Dermis lymphatic vessel endothelial cell (primary cell): Measurements from ENCODE around the gene LARGE2. TPM values are rescaled to one million over a fixed set of nuclear protein-coding genes. Genes with fewer than 3 reads are reported as not detected.

Experiments
- total RNA-seq: library from RNA; depleted of rRNA; stranded (reverse); fragments of >200 nt; gene quantifications from 2 replicates; pipeline ENCODE4 v1.2.1, GENCODE V29; 2014

Gene LARGE2
- total RNA-seq, result not detected in 2 replicates

GRCh38 chr11:45922425-45923082 is at the start of gene LARGE2:
LARGE2 (plus strand) TSS chr11:45922656; CDS start chr11:45922883, 227 bp downstream.

GRCh38 chr11:45885274-45885920 is 37.1 kb upstream of the LARGE2 start, which contains the start of gene MAPK8IP1:
MAPK8IP1 (plus strand) TSS chr11:45885651; CDS start chr11:45885821, 170 bp downstream.

GRCh38 chr11:45906965-45907611 is 15.4 kb upstream of the LARGE2 start, which contains the start of gene FREY1:
FREY1 (minus strand) TSS chr11:45907271; CDS start chr11:45907245, 26 bp downstream.

GRCh38 chr11:45917623-45918330 is 4.7 kb upstream of the LARGE2 start, which contains the start of gene PEX16:
PEX16 (minus strand) TSS chr11:45917877; CDS start chr11:45917811, 66 bp downstream.

Other genes with a start within 250 kb of the LARGE2 start
- 3.9 and 4.4 TPM in 2 replicates for gene SLC35C1, start 117.5 kb upstream of the LARGE2 start, total RNA-seq
- 6.9 and 8.9 TPM in 2 replicates for gene CRY2, start 75.2 kb upstream of the LARGE2 start, total RNA-seq
- gene MAPK8IP1, start 37.0 kb upstream of the LARGE2 start, total RNA-seq, result 1.5 and 2.0 TPM in 2 replicates
- 0.77 and 0.87 TPM in 2 replicates for gene FREY1, start 15.4 kb upstream of the LARGE2 start, total RNA-seq
- gene PEX16, start 4.8 kb upstream of the LARGE2 start, total RNA-seq, result 30.3 and 35.9 TPM in 2 replicates
- gene PHF21A, start 198.8 kb downstream of the LARGE2 start, total RNA-seq, result 6.1 and 7.2 TPM in 2 replicates